ENCODE data around the gene OR6C4.
"Not testable (repeated sequence)": the region's sequence is repeated elsewhere in the genome, so short reads cannot be mapped to it uniquely, and the experiment has no call there.

Gene OR6C4

GRCh38 chr12:55549302-55549701 is at the start of gene OR6C4:
Gene OR6C4, plus strand, starts transcription at chr12:55549602. Its CDS starts 1,625 bp downstream, at chr12:55551227.
- in situ Hi-C loops (cut with HindIII; ENCODE audit: low sequenced_read_pairs) = no loop called here

GRCh38 chr12:55499810-55500252 is 49.6 kb upstream of the OR6C4 start:
- in situ Hi-C loops (cut with HindIII; ENCODE audit: low sequenced_read_pairs) = no loop called here

GRCh38 chr12:55501601-55502000 is 47.8 kb upstream of the OR6C4 start:
- in situ Hi-C loops (cut with HindIII; ENCODE audit: low sequenced_read_pairs) = no loop called here

GRCh38 chr12:55515696-55516095 is 33.7 kb upstream of the OR6C4 start:
- in situ Hi-C loops (cut with HindIII; ENCODE audit: low sequenced_read_pairs) = no loop called here

- in situ Hi-C loops (cut with HindIII; ENCODE audit: low sequenced_read_pairs) = no loop called here
Measured at GRCh38 chr12:55516391-55516790, 33.0 kb upstream of the OR6C4 start.

GRCh38 chr12:55548235-55548634 is 1.2 kb upstream of the OR6C4 start:
- in situ Hi-C loops (cut with HindIII; ENCODE audit: low sequenced_read_pairs) = not testable (repeated sequence)

GRCh38 chr12:55548756-55549155 is 646 bp upstream of the OR6C4 start:
- in situ Hi-C loops (cut with HindIII; ENCODE audit: low sequenced_read_pairs) = no loop called here

- in situ Hi-C loops (cut with HindIII; ENCODE audit: low sequenced_read_pairs) = no loop called here
Measured at GRCh38 chr12:55554296-55554695, 4.9 kb downstream of the OR6C4 start.

GRCh38 chr12:55570060-55570459 is 20.7 kb downstream of the OR6C4 start:
- in situ Hi-C loops (cut with HindIII; ENCODE audit: low sequenced_read_pairs) = not testable (repeated sequence)

GRCh38 chr12:55570689-55571088 is 21.3 kb downstream of the OR6C4 start:
- in situ Hi-C loops (cut with HindIII; ENCODE audit: low sequenced_read_pairs) = not testable (repeated sequence)

GRCh38 chr12:55572168-55572567 is 22.8 kb downstream of the OR6C4 start, which contains the start of gene OR2AP1:
Gene OR2AP1, plus strand, starts transcription at chr12:55572468. Its CDS starts 1,947 bp downstream, at chr12:55574415.
- in situ Hi-C loops (cut with HindIII; ENCODE audit: low sequenced_read_pairs) = no loop called here

- in situ Hi-C loops (cut with HindIII; ENCODE audit: low sequenced_read_pairs) = no loop called here
Measured at GRCh38 chr12:55582066-55582465, 32.7 kb downstream of the OR6C4 start.

- in situ Hi-C loops (cut with HindIII; ENCODE audit: low sequenced_read_pairs) = no loop called here
Measured at GRCh38 chr12:55585817-55586216, 36.4 kb downstream of the OR6C4 start.

GRCh38 chr12:55590152-55590551 is 40.8 kb downstream of the OR6C4 start:
- in situ Hi-C loops (cut with HindIII; ENCODE audit: low sequenced_read_pairs) = not testable (repeated sequence)

All from endothelial cell of hepatic sinusoid (primary cell).